Smooth muscle cell (in vitro differentiated cells): ENCODE measurements around the gene CELSR3. TPM values are rescaled to one million over a fixed set of nuclear protein-coding genes. Genes with fewer than 3 reads are reported as not detected.

Source experiments
- DNase-seq: peaks from one replicate; lab custom pipeline; 2025; ENCODE audit not compliant: unreplicated experiment; lab: John Stamatoyannopoulos, UW
- H2AFZ ChIP-seq: fragments of 200-600 bp; sonication (generic); 2 replicates; pipeline ENCODE4 v1.6.0; 2016; ENCODE audit warnings: antibody characterized with exemption, low read depth, mild to moderate bottlenecking
- H3F3A ChIP-seq: fragments of 200-600 bp; sonication (generic); 2 replicates; pipeline ENCODE4 v1.6.0; 2017; ENCODE audit warnings: antibody characterized with exemption, low read depth
- H3K27ac ChIP-seq: fragments of 200-600 bp; sonication (generic); 2 replicates; pipeline ENCODE4 v1.5.1; 2016; ENCODE audit warnings: low read depth, mild to moderate bottlenecking
- H3K27me3 ChIP-seq: fragments of 200-600 bp; sonication (generic); 2 replicates; pipeline ENCODE4 v1.6.1; 2016; ENCODE audit warnings: low read depth, mild to moderate bottlenecking
- H3K36me3 ChIP-seq: fragments of 200-600 bp; sonication (generic); 2 replicates; pipeline ENCODE4 v1.5.1; 2016; ENCODE audit warnings: low read depth
- H3K4me1 ChIP-seq: fragments of 200-600 bp; sonication (generic); 2 replicates; pipeline ENCODE4 v1.5.1; 2016; ENCODE audit warnings: low read depth
- H3K4me2 ChIP-seq: fragments of 200-600 bp; sonication (generic); 2 replicates; pipeline ENCODE4 v1.6.0; 2016; ENCODE audit warnings: mild to moderate bottlenecking
- H3K4me3 ChIP-seq: fragments of 200-600 bp; sonication (generic); 2 replicates; pipeline ENCODE4 v1.5.1; 2016; ENCODE audit warnings: mild to moderate bottlenecking
- H3K79me2 ChIP-seq: fragments of 200-600 bp; sonication (generic); 2 replicates; pipeline ENCODE4 v1.6.0; 2016; ENCODE audit warnings: low read depth, mild to moderate bottlenecking
- H3K9ac ChIP-seq: fragments of 200-600 bp; sonication (generic); 2 replicates; pipeline ENCODE4 v1.6.0; 2016; ENCODE audit warnings: low read depth
- H3K9me3 ChIP-seq: fragments of 200-600 bp; sonication (generic); replicated peaks from 2 replicates; pipeline ENCODE4 v1.5.1; 2016; ENCODE audit warnings: low read depth
- H4K20me1 ChIP-seq: fragments of 200-600 bp; sonication (generic); 2 replicates; pipeline ENCODE4 v1.6.0; 2016; ENCODE audit warnings: low read depth
- WGBS: methylation state at CpG from one replicate; pipeline ENCODE4 v1.1.7; 2016; ENCODE audit warnings: low lambda C conversion rate; 5-methylcytosine and 5-hydroxymethylcytosine counted together
- polyA plus RNA-seq: library from polyadenylated mRNA; unstranded; fragments of >200 nt; fragmentation: Nextera tagmentation; extraction: Ambion mirVana; gene quantifications from 2 replicates; pipeline ENCODE4 v1.2.1, GENCODE V29; 2016
- total RNA-seq: library from RNA; depleted of rRNA; stranded (reverse); fragments of >200 nt; gene quantifications from 2 replicates; pipeline ENCODE4 v1.2.3, GENCODE V29; 2014
- TF ChIP-seq, protein P1 (sequence below): fragments of 200-600 bp; sonication (generic); IDR thresholded peaks from 2 replicates; pipeline ENCODE4 v1.5.1; 2017; ENCODE audit warnings: borderline replicate concordance, mild to moderate bottlenecking, antibody characterized with exemption; ENCODE audit not compliant: insufficient read depth, poor library complexity, severe bottlenecking

CELSR3 gene
- total and polyA plus RNA-seq, 2 experiments from 2014 or later = 1.5 to 2.5 TPM

DNA sequence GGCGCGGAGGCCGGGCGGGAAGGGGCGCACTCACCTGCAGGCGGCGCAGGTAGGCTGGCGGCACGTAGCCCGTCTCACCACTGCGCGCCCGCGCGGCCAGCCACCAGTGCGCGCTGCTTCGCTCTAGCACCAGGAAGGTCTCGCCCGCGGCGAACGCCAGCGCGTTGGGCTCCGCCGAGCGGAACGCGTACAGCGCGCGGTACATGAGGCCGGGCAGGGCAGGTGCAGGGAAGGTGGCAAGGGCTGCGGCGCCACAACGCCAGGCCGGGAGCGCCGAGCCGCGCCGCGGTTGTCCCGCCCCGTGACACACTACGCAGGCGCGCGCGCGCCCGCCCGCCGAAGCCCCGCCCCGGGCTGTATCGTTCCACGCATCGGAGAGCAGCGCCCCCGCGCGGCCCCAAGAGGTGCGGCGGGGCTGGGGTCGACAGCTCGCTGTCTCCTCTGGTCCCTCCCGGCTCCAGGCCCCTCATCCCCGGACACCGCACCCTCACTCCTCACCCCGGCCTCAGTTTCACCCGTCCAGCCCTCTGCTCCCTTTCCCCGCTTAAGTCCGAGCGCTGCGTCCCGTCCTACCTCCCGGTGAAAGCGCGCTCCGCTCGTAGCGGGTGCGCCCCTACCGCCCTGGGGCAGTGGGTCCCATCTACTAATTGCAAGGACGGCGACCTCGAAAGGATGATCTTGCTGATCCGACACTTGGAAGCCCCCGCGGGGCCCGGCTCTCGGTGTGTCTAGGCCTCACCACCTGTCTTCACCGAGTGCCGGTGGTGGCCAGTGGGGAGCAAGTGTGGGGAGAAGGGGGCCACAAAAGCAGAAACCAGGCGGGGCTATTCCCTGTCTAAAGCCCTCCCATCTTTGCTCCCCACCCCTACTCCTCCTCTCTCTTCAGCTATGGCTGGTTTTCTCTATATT is 23.2 kb upstream of the CELSR3 start, which contains the start of gene NCKIPSD:
Gene NCKIPSD, minus strand, starts transcription at position 313 of the 909 bp plus-strand sequence. Its CDS starts 108 bp downstream, at position 205.
- peaks cover 19% of the 10 kb centered on the region for H3K79me2 ChIP-seq
- H3K27ac ChIP-seq = no peak within 1 kb of the TSS
- peaks cover under 1% of the 10 kb centered on the region for H3K36me3 ChIP-seq
- H3F3A ChIP-seq = peaks cover 28% of the 10 kb centered on the region
- peaks cover 11% of the 10 kb centered on the region for H3K4me1 ChIP-seq
- no peaks in the 10 kb centered on the region for H3K27me3 ChIP-seq
- no peaks in the 10 kb centered on the region for H3K9me3 ChIP-seq
- H4K20me1 ChIP-seq = peaks cover 41% of the 10 kb centered on the region
- 2% methylated on average over 67 of the region's 97 CpGs for WGBS
- peak within 1 kb of the TSS; percentile 5 for H2AFZ ChIP-seq
- peak within 1 kb of the TSS; percentile 94 for H3K4me3 ChIP-seq
- DNase-seq = peak; percentile 69
- H3K9ac ChIP-seq = peak within 1 kb of the TSS; percentile 78
- TF ChIP-seq, protein P1, sequence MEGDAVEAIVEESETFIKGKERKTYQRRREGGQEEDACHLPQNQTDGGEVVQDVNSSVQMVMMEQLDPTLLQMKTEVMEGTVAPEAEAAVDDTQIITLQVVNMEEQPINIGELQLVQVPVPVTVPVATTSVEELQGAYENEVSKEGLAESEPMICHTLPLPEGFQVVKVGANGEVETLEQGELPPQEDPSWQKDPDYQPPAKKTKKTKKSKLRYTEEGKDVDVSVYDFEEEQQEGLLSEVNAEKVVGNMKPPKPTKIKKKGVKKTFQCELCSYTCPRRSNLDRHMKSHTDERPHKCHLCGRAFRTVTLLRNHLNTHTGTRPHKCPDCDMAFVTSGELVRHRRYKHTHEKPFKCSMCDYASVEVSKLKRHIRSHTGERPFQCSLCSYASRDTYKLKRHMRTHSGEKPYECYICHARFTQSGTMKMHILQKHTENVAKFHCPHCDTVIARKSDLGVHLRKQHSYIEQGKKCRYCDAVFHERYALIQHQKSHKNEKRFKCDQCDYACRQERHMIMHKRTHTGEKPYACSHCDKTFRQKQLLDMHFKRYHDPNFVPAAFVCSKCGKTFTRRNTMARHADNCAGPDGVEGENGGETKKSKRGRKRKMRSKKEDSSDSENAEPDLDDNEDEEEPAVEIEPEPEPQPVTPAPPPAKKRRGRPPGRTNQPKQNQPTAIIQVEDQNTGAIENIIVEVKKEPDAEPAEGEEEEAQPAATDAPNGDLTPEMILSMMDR = peak; percentile 63
- H3K4me2 ChIP-seq = peak within 1 kb of the TSS; percentile 94

DNA sequence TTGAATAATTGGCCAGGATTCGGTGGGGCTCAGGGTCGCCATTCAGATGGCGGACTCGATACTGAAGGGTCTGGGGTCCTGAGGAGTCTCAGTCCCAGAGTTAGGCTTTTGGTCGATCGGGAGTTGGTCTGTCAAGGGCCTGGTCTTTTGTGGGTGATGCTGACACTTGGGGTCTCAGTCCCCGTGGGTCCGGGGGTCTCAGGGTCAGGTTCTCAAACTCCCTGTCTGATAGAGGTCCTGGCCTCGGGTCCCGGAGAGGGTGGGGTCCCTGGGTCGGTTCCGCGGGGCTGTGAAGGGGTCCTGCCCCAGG is 22.6 kb upstream of the CELSR3 start:
- Histone ChIP-seq H3K4me1 (peaks cover 11% of the 10 kb centered on the region), H3K9me3 (no peaks in the 10 kb centered on the region), H3K27me3 (no peaks in the 10 kb centered on the region), H3K36me3 (no peaks in the 10 kb centered on the region), H4K20me1 (peaks cover 35% of the 10 kb centered on the region), H3K4me2 (peak overlapping the region; percentile 94), H3K4me3 (peak overlapping the region; percentile 94), H2AFZ (peak overlapping the region; percentile 5), H3K9ac (peak overlapping the region; percentile 78), H3K79me2 (peaks cover 15% of the 10 kb centered on the region), H3K27ac (no peak overlapping the region), H3F3A (peaks cover 27% of the 10 kb centered on the region)
- 10% methylated on average over 13 of the region's 13 CpGs for WGBS
- TF ChIP-seq, protein P1 = no peak
- DNase-seq = no peak

DNA sequence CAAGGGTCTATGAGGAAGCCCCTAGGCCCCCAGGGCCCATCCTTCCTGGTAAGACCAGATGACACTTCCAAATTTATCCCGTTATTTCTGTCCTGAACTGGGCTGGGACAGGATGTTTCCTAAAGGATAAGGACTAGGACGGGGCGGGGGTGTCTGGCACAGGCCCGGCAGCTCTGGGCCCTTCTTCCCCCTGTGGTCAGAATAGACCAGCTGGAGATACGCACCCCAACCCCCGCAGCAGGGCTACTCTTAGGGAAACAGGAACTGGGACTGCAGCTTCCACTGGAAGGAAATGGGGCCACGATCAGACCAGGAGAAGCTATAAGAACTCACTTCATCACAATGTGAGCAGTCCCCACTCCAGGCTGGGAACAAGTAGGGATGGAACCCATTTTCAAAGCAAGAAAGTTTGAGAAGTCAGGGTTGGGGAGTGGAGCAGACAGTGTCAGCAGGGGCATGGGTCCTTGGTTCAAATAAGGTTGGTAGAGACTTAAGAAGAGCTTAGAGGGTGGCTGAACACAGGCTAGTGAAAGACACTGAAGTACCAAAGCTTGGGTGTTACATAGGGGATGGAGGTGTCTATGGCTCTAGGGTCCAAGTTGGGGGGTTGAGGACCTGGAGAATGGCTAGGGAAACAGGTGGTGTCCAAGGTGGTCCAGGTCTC is 21.9 kb upstream of the CELSR3 start:
- 74% methylated on average over 7 of the region's 7 CpGs for WGBS
- Histone ChIP-seq H3K4me2 (peak overlapping the region; percentile 94), H2AFZ (no peak overlapping the region), H3K27ac (no peak overlapping the region), H3K4me1 (peaks cover 11% of the 10 kb centered on the region), H3K36me3 (no peaks in the 10 kb centered on the region), H3K27me3 (no peaks in the 10 kb centered on the region), H4K20me1 (peaks cover 28% of the 10 kb centered on the region), H3K9ac (no peak overlapping the region), H3K9me3 (no peaks in the 10 kb centered on the region), H3F3A (peaks cover 25% of the 10 kb centered on the region), H3K4me3 (peak overlapping the region; percentile 94), H3K79me2 (peaks cover 15% of the 10 kb centered on the region)
- DNase-seq = no peak
- TF ChIP-seq, protein P1 = no peak
